Limb (tissue), 2 donors: ENCODE results near the gene RAB3IL1.
"Not testable (repeated sequence)": the region's sequence is repeated elsewhere in the genome, so short reads cannot be mapped to it uniquely, and the experiment has no call there.

Source experiments
- DNase-seq, 2 donors: peaks; one replicate each; pipeline ENCODE4 v3.0.0-alpha.2; 2016; ENCODE audit errors: extremely low spot score in 2 of 2

RAB3IL1 gene

GRCh38 chr11:61953632-61954031 lies 36.3 kb upstream of the RAB3IL1 start:
- DNase-seq = not testable (repeated sequence)

GRCh38 chr11:61952882-61953281 lies 35.5 kb upstream of the RAB3IL1 start:
- no peak for DNase-seq

- DNase-seq = no peak
Observed at GRCh38 chr11:61951484-61952135, 34.2 kb upstream of the RAB3IL1 start.

GRCh38 chr11:61950035-61950547 lies 32.7 kb upstream of the RAB3IL1 start, which contains the start of gene BEST1:
Gene BEST1, plus strand, starts transcription at chr11:61950351. Its CDS starts 1,456 bp downstream, at chr11:61951807.
- no peak for DNase-seq

GRCh38 chr11:61949169-61950034 lies 32.0 kb upstream of the RAB3IL1 start:
- peak; percentile 69 to 84 for DNase-seq

- no peak for DNase-seq
Observed at GRCh38 chr11:61948505-61948904, 31.1 kb upstream of the RAB3IL1 start.

GRCh38 chr11:61947486-61948210 lies 30.3 kb upstream of the RAB3IL1 start:
- peak; percentile 89 to 93 for DNase-seq

GRCh38 chr11:61946894-61947293 lies 29.5 kb upstream of the RAB3IL1 start:
- DNase-seq = no peak

GRCh38 chr11:61945191-61945590 lies 27.8 kb upstream of the RAB3IL1 start:
- no peak for DNase-seq

GRCh38 chr11:61940466-61940865 lies 23.1 kb upstream of the RAB3IL1 start:
- DNase-seq = no peak

GRCh38 chr11:61935861-61936260 lies 18.5 kb upstream of the RAB3IL1 start:
- DNase-seq = no peak

- DNase-seq = no peak
Observed at GRCh38 chr11:61930933-61931332, 13.6 kb upstream of the RAB3IL1 start.

GRCh38 chr11:61928606-61929005 lies 11.2 kb upstream of the RAB3IL1 start:
- no peak for DNase-seq

- no peak for DNase-seq
Observed at GRCh38 chr11:61927501-61927900, 10.1 kb upstream of the RAB3IL1 start.

GRCh38 chr11:61926235-61926634 lies 8.9 kb upstream of the RAB3IL1 start:
- DNase-seq = no peak

GRCh38 chr11:61925736-61926135 lies 8.4 kb upstream of the RAB3IL1 start:
- no peak for DNase-seq

GRCh38 chr11:61924064-61924455 lies 6.7 kb upstream of the RAB3IL1 start:
- DNase-seq = peak in 1 of 2 donors; percentile 38

GRCh38 chr11:61923166-61924063 lies 6.0 kb upstream of the RAB3IL1 start:
- DNase-seq = peak; percentile 77 to 80

- DNase-seq = peak; percentile 87 to 90
Observed at GRCh38 chr11:61922539-61922938, 5.2 kb upstream of the RAB3IL1 start.

GRCh38 chr11:61921446-61921845 lies 4.1 kb upstream of the RAB3IL1 start:
- DNase-seq = no peak
